Left forelimb (tissue), 1 donor: ENCODE results near the gene KLHL26.

Source experiments
- DNase-seq: peaks from one replicate; pipeline ENCODE4 v3.0.0-alpha.2; 2018; ENCODE audit warnings: low spot score

The KLHL26 gene

GRCh38 chr19:18603255-18603957, 33.4 kb upstream of the KLHL26 start:
- DNase-seq, result no peak

GRCh38 chr19:18603958-18604819, 32.6 kb upstream of the KLHL26 start:
- DNase-seq, result no peak

GRCh38 chr19:18604820-18605159, 32.0 kb upstream of the KLHL26 start:
- no peak for DNase-seq

- DNase-seq, result no peak
Measured at GRCh38 chr19:18605196-18605545, 31.7 kb upstream of the KLHL26 start.

GRCh38 chr19:18605546-18606280, 31.1 kb upstream of the KLHL26 start:
- DNase-seq, result no peak

- DNase-seq, result no peak
Measured at GRCh38 chr19:18606281-18607225, 30.3 kb upstream of the KLHL26 start, which contains the start of gene CRLF1. Gene CRLF1 (minus strand): TSS chr19:18606799. CDS start chr19:18606656, 143 bp downstream.

- DNase-seq, result no peak
Measured at GRCh38 chr19:18607226-18608101, 29.4 kb upstream of the KLHL26 start.

GRCh38 chr19:18608102-18608804, 28.6 kb upstream of the KLHL26 start:
- no peak for DNase-seq

- DNase-seq, result no peak
Measured at GRCh38 chr19:18608805-18609716, 27.8 kb upstream of the KLHL26 start.

- no peak for DNase-seq
Measured at GRCh38 chr19:18609717-18610051, 27.1 kb upstream of the KLHL26 start.

GRCh38 chr19:18610245-18610555, 26.6 kb upstream of the KLHL26 start:
- no peak for DNase-seq

GRCh38 chr19:18610556-18611326, 26.1 kb upstream of the KLHL26 start:
- DNase-seq, result peak; percentile 65

- peak; percentile 69 for DNase-seq
Measured at GRCh38 chr19:18611327-18612050, 25.3 kb upstream of the KLHL26 start.

- DNase-seq, result no peak
Measured at GRCh38 chr19:18612051-18612771, 24.6 kb upstream of the KLHL26 start.

GRCh38 chr19:18612772-18613588, 23.8 kb upstream of the KLHL26 start, which contains the start of gene TMEM59L:
Gene TMEM59L (plus strand): TSS chr19:18612870. CDS start chr19:18612959, 89 bp downstream.
- peak; percentile 65 for DNase-seq
